Uterus (tissue), 4 donors: ENCODE measurements around the gene ALAS1. TPM values are rescaled to one million over a fixed set of nuclear protein-coding genes. Genes with fewer than 3 reads are reported as not detected.

Source experiments
- DNase-seq, 2 donors: peaks; one replicate each; pipeline ENCODE4 v3.0.0-alpha.2; 2019 to 2020
- H3K27ac ChIP-seq, 2 donors: fragments of 200-600 bp; sonication (generic); 1 replicate in 1 of 2; 2 replicates in 1 of 2; pipeline ENCODE4 v1.5.1; 2016 to 2018
- H3K27me3 ChIP-seq, 2 donors: fragments of 200-600 bp; sonication (generic); one replicate each; pipeline ENCODE4 v1.5.1; 2018 to 2019; ENCODE audit warnings: control low read depth in 1 of 2
- H3K36me3 ChIP-seq, 2 donors: fragments of 200-600 bp; sonication (generic); one replicate each; pipeline ENCODE4 v1.5.1; 2019; ENCODE audit warnings: control low read depth in 1 of 2
- H3K4me1 ChIP-seq, 2 donors: fragments of 200-600 bp; sonication (generic); one replicate each; pipeline ENCODE4 v1.5.1; 2018 to 2019; ENCODE audit warnings: control low read depth in 1 of 2
- H3K4me3 ChIP-seq, 2 donors: fragments of 200-600 bp; sonication (generic); 1 replicate in 1 of 2; 2 replicates in 1 of 2; pipeline ENCODE4 v1.5.1; 2018 to 2019; ENCODE audit warnings: mild to moderate bottlenecking in 1 of 2
- H3K9me3 ChIP-seq, 2 donors: fragments of 200-600 bp; sonication (generic); one replicate each; pipeline ENCODE4 v1.5.1; 2019; ENCODE audit warnings: control low read depth in 1 of 2
- CTCF ChIP-seq, 4 experiments: fragments of 200-600 bp in 2 of 4; fragments of 450-650 bp in 2 of 4; sonication (generic) in 2 of 4; IDR thresholded peaks; one replicate each; pipeline ENCODE4 v1.5.1; 2016 to 2019; ENCODE audit warnings: antibody characterized with exemption in 4 of 4, mild to moderate bottlenecking in 2 of 4, moderate library complexity in 1 of 4
- POLR2A ChIP-seq, 2 donors: fragments of 450-650 bp; IDR thresholded peaks; one replicate each; pipeline ENCODE4 v1.6.1; 2016; ENCODE audit warnings: antibody characterized with exemption in 2 of 2, mild to moderate bottlenecking in 1 of 2, moderate library complexity in 1 of 2
- intact Hi-C: fragments of 100-400 bp; cut with DNase I; formaldehyde crosslinking; loops from one replicate; pipeline ENCODE4 v1.15.1; 2023; ENCODE audit warnings: low total_unique reads
- total RNA-seq, 4 donors: library from RNA; depleted of rRNA in 3 of 4; stranded (reverse); fragments of >200 nt in 3 of 4; gene quantifications; one replicate each; pipeline versions ENCODE4 v1.1.0 to v1.2.4, GENCODE V29; 2014 to 2023
- donor health status: DM: yes; HTN: yes; CAD: no.

The ALAS1 gene
- total RNA-seq, 4 donors from 2014 or later = 4.9 to 56.2 (median 36.2) TPM

GRCh38 chr3:52213005-52213404, 15.0 kb downstream of the ALAS1 start:
- intact Hi-C loops = no loop called here
- no peak overlapping the region for H3K27ac ChIP-seq
- peaks cover 4 to 6% of the 10 kb centered on the region in 2 donors for H3K4me1 ChIP-seq
- no peaks in the 10 kb centered on the region for H3K36me3 ChIP-seq
- DNase-seq = no peak
- H3K9me3 ChIP-seq = no peaks in the 10 kb centered on the region
- H3K4me3 ChIP-seq = no peak overlapping the region
- no peaks in the 10 kb centered on the region for H3K27me3 ChIP-seq
- TF ChIP-seq CTCF (IDR thresholded peaks at IDR 0.05) = no peak
- no peak for TF ChIP-seq POLR2A (IDR thresholded peaks at IDR 0.05)

GRCh38 chr3:52213901-52214300, 15.9 kb downstream of the ALAS1 start:
- no peaks in the 10 kb centered on the region for H3K9me3 ChIP-seq
- intact Hi-C loops = no loop called here
- no peak overlapping the region for H3K27ac ChIP-seq
- H3K4me1 ChIP-seq = peaks cover 4 to 6% of the 10 kb centered on the region in 2 donors
- H3K36me3 ChIP-seq = no peaks in the 10 kb centered on the region
- TF ChIP-seq CTCF (IDR thresholded peaks at IDR 0.05) (no peak), POLR2A (IDR thresholded peaks at IDR 0.05) (no peak)
- DNase-seq = no peak
- no peak overlapping the region for H3K4me3 ChIP-seq
- no peaks in the 10 kb centered on the region for H3K27me3 ChIP-seq

GRCh38 chr3:52215351-52215750, 17.4 kb downstream of the ALAS1 start:
- TF ChIP-seq CTCF (IDR thresholded peaks at IDR 0.05) (no peak), POLR2A (IDR thresholded peaks at IDR 0.05) (no peak)
- Histone ChIP-seq H3K4me1 (peaks cover 4 to 6% of the 10 kb centered on the region in 2 donors), H3K27ac (no peak overlapping the region), H3K9me3 (no peaks in the 10 kb centered on the region), H3K27me3 (no peaks in the 10 kb centered on the region), H3K4me3 (no peak overlapping the region), H3K36me3 (no peaks in the 10 kb centered on the region)
- intact Hi-C loops = no loop called here
- DNase-seq = no peak

- peaks cover 4 to 10% of the 10 kb centered on the region in 2 donors for H3K4me1 ChIP-seq
- H3K4me3 ChIP-seq = no peak overlapping the region
- no peaks in the 10 kb centered on the region for H3K9me3 ChIP-seq
- DNase-seq = peak; percentile 84 to 93
- TF ChIP-seq POLR2A (IDR thresholded peaks at IDR 0.05) (no peak), CTCF (IDR thresholded peaks at IDR 0.05) (no peak)
- H3K27me3 ChIP-seq = no peaks in the 10 kb centered on the region
- intact Hi-C loops = no loop called here
- H3K27ac ChIP-seq = peak overlapping the region; percentile 39 to 79
- H3K36me3 ChIP-seq = no peaks in the 10 kb centered on the region
These were observed 18.8 kb downstream of the ALAS1 start for GRCh38 chr3:52216585-52217408.

GRCh38 chr3:52217409-52217805, 19.4 kb downstream of the ALAS1 start:
- no peaks in the 10 kb centered on the region for H3K9me3 ChIP-seq
- H3K27ac ChIP-seq = peak overlapping the region; percentile 39 to 79
- TF ChIP-seq POLR2A (IDR thresholded peaks at IDR 0.05) (no peak), CTCF (IDR thresholded peaks at IDR 0.05) (no peak)
- H3K4me3 ChIP-seq = no peak overlapping the region
- DNase-seq = no peak
- H3K27me3 ChIP-seq = no peaks in the 10 kb centered on the region
- H3K36me3 ChIP-seq = no peaks in the 10 kb centered on the region
- H3K4me1 ChIP-seq = peaks cover 4 to 10% of the 10 kb centered on the region in 2 donors
- intact Hi-C loops = no loop called here
